GM11168 (cell line): ENCODE results near the gene SPG7.

Experiments used
- in situ Hi-C: fragments of 300-500 bp; cut with MboI; formaldehyde crosslinking; loops from one replicate; pipeline ENCODE4 v1.12.0; 2022; ENCODE audit warnings: low sequenced_read_pairs; ENCODE audit not compliant: unreplicated experiment

Gene SPG7

DNA sequence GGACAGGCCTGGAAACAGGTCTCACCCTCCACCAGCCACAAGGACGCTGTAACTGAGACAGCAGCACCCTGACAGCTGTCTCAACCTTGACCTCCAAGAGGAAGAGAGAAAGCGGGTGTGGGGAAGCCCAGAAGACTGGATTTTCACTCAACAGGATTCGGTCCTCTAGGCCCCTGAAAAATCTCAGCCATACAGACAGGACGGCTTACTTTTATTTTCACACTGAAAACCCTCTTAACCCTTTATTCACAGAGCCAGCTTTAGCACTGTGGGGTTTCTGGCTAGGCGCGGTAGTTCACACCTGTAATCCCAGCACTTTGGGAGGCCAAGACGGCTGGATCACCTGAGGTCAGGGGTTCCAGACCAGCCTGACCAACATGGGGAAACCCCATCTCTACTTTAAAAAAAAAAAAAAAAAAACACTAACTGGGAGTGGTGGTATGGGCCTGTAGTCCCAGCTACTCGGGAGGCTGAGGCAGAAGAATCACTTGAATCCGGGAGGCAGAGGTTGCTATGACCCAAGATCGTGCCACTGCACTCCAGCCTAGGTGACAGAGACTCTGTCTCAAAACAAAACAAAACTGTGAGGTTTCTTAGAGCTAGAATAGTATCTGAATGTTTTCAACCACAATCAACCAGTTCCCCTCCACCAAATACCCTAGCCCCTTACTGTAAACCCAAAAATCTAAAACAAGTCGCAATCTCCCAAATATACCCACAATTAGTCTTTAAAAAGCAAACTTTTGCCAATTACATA lies 23.1 kb upstream of the SPG7 start:
- in situ Hi-C loops, result loop anchor here (5.0 to 10.0 kb wide), 2 partner anchors 38 to 150 kb away; no protein-coding TSS in a partner anchor

DNA sequence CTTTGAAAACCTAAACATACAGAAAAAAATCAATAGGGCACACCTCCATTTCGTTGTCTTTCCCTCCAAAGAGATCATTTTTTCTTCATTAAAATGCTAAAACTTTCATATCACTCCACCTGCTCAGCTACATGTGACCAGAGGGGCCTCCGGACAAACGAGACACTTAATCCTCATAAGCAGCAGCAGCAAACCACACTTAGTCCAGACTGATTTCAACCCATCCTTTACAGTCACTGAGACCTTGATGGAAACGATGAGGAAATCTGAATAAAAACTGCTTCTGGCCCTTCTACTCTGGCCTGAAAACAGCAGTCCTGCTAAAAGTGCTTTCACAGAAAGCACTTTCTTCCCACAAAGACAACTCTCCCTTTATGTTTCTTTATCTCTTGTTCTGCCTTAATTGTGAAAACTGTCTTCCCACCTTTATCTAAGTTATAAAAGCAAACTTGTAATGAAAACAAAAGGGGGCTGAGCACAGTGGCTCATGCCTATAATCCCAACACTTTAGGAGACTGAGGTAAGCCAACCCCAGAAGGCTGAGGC lies 22.4 kb upstream of the SPG7 start:
- in situ Hi-C loops, result loop anchor here (10.0 kb wide), 1 partner anchor 151 kb away; no protein-coding TSS in a partner anchor

- in situ Hi-C loops, result loop anchor here (10.0 kb wide), 1 partner anchor 154 kb away; no protein-coding TSS in a partner anchor
Observed at GRCh38 chr16:89489040-89489897, 18.9 kb upstream of the SPG7 start.

DNA sequence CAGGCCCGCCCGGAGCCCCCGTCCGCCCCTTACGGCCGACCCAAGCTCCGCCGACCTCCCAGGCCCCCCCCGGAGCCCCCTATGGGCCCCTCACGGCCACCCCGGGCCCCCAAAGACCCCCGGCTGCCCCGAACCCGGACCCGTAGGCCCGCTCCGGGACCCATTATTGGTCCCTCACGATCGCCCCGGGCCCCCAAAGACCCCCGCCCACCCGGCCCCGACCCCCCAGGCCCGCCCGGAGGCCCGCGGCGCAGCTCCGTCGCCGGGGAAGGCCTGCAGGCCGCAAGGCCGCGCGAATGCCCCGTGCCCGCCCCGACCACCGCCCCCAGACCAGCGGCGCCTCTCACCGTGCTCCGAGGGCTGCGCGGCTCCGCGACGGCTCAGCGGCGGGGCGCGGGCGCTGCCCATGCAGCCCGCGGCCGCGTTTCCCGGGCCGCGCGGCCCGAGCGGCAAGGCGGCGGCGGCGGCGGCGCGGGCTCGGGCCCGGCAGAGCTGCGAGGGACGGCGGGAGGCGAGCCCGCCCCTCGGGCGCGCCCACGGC lies 18.2 kb upstream of the SPG7 start:
- in situ Hi-C loops, result loop anchor here (10.0 kb wide), 2 partner anchors 155 to 175 kb away; no protein-coding TSS in a partner anchor

DNA sequence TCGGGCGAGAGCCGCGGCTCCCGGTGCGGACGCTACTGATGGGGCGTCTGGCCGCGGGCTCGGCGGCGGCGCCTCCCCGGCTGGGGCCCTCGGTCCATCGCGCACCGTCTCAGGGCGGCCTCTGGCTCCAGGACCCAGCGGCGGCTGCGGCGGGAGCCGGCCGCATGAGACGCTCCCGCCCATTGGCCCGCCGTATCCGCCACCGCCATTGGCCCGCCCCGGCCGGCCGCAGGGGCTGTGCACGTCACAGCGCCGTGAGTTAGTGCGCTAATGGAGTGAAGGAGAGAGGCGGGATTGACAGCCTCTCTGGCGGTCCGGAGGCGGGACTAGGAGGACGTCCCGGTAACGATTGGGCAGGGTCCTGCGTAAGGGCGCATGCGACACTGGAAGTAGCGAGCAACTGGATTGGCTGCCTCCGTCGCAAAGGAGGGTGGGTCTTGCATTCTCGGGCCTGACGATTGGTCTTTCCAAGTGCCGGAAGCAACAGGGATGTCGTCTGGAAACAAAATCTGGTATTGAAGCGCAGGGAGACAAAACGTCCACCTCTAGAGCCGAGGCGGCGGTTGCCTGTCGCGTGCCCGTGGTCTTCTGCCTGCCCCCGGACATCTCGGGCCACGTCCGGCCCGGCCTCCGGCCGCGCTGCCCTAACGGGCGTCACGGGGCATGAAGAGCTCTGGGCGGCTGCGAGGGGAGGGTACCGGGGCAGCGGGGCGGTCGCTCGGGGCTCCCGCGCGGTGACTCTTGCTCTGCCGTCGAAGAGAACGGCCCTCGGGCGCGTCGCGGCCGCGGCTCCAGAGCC lies 17.6 kb upstream of the SPG7 start, which contains the start of gene ANKRD11:
ANKRD11 (minus strand) TSS at position 123 of the 799 bp plus-strand sequence. CDS start 173,542 bp downstream, outside the sequence.
- in situ Hi-C loops, result loop anchor here (10.0 kb wide), 1 partner anchor 176 kb away; no protein-coding TSS in a partner anchor

DNA sequence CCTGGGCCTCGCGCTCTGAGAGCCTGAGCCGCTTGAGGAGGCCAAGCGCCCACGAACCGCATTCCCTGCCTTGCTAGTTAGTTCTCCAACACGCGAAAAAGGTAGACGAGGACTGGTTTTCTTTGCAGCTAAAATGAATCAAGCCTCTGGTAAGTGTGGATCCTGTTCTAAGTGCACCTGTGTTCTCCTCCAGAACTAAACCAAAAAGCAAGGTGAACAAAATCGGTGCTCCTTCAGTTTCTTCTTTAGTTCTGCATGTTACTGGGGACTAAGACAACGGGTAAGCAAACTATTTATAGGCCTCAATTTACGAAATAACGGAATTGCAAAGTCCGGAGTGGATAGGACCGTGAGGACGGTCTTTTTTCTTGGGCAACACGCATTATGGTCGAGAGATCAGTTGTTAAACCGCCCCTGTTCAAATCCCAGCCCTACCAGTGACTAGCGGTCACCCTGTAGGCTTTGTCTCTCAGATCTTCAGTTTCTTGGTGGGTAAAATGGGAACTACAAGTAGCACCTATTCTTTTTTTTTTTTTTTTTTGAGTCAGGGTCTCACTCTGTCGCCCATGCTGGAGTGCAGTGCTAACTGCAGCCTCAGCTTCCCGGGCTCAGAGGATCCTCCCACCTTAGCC lies 16.8 kb upstream of the SPG7 start:
- in situ Hi-C loops, result loop anchor here (10.0 kb wide), 1 partner anchor 177 kb away; no protein-coding TSS in a partner anchor

- in situ Hi-C loops, result loop anchor here (10.0 kb wide), 1 partner anchor 177 kb away; no protein-coding TSS in a partner anchor
Observed at GRCh38 chr16:89491974-89492687, 16.1 kb upstream of the SPG7 start.

DNA sequence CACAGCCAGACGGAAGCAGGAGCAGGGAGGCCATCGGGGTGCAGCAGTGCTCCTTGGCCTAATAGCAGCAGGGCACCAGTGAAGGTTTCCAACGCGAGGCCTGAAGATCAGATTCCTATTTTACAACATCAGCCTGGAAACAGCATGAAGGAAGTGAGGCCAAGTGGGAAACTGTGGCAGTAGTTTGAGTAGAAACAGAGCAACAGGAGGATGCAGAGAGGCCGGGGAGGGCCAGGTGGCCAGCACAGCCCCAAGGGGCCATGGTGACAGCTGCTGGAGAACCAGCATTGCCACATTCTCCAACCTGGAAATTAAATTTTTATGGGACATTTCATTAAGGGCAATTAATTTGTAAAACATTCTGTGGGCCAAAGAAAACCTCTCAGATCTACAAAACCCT lies 14.4 kb upstream of the SPG7 start:
- in situ Hi-C loops, result loop anchor here (10.0 kb wide), 1 partner anchor 179 kb away; no protein-coding TSS in a partner anchor

- in situ Hi-C loops, result loop anchor here (10.0 kb wide), 1 partner anchor 180 kb away; no protein-coding TSS in a partner anchor
Observed at GRCh38 chr16:89495121-89495520, 13.1 kb upstream of the SPG7 start.

DNA sequence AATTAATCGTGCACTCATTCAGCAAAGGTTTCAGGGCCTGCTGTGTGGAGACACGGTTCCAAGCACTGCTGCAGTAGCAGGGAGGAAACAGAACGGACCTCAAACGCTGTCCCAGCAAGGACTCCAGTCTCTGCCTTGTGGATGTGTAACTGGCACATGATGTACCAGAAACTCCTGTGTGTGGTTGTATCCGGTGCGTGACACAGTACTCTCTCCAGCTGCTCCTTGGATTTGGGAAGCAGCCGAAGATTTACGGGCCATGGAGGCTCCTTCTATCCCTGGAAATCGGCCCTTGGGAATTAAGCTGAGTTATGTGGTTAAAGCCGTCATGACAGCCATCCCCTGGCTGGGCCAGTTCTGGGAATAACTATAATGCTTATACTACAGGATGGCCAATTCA lies 9.4 kb upstream of the SPG7 start:
- in situ Hi-C loops, result loop anchor here (10.0 kb wide), 1 partner anchor 184 kb away; no protein-coding TSS in a partner anchor

- in situ Hi-C loops, result loop anchor here (10.0 kb wide), 1 partner anchor 185 kb away; no protein-coding TSS in a partner anchor
Observed at GRCh38 chr16:89499767-89500166, 8.4 kb upstream of the SPG7 start.

GRCh38 chr16:89502081-89502843 lies 5.9 kb upstream of the SPG7 start:
- in situ Hi-C loops, result no loop called here

DNA sequence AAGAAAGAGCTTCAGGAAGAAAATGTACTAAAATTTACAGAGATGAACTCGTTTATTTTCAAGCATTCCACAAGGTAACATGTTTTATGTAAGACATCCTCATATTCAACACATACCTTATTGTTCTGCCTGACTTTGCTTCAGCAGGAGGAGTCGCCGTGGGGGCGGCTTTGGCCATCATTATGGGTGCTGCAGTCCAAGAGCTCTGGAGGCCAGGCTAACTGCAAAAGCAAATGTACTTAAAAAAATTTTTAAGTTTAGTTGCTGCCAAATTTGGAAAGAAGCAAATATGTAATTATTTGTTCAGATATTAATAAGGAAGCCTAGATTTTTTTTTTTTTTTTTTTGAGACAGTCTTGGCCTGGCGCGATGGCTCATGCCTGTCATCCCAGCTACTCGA lies 4.1 kb upstream of the SPG7 start:
- in situ Hi-C loops, result no loop called here

DNA sequence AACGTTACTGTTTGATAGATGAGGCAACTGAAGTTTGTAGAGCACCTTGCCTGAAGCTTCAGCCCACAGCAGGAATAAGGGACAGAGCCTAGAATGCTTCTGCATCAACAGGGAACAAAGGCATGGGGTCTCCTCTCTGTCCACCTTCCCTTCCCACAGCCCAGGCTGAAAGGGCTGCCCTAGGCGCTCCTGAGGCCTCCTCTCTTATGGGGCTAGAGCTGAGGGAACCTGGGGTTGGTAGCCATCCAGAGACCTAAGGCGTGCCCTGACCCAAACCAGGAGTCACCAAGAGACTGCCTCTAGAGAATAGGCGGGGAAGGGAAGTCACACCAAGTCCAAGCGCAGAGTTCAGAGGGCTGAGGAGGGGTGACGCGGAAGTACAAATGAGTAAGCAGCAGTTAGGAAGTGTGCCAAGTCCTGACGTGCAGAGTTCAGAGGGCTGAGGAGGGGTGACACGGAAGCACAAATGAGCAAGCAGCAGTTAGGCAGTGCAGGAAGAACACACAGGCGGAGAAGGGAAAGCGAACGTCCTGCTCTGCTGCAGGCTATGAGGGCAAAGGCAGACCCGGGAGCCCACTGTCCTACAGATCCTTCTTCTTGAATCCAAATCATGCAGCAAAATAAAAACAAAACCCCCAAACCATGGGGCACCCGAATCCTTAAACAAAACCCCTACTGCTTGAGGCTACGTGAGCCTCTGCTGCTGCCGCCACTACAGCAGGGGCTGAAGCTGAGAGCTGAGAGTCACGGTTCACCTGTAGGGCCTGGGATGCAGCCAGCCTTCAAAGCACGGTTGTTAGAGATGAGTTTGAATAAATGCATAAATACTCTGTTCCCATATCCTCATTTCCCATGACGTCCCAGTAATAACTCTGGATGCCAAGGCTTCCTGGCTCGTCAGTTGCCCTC lies 2.7 kb upstream of the SPG7 start:
- in situ Hi-C loops, result no loop called here

DNA sequence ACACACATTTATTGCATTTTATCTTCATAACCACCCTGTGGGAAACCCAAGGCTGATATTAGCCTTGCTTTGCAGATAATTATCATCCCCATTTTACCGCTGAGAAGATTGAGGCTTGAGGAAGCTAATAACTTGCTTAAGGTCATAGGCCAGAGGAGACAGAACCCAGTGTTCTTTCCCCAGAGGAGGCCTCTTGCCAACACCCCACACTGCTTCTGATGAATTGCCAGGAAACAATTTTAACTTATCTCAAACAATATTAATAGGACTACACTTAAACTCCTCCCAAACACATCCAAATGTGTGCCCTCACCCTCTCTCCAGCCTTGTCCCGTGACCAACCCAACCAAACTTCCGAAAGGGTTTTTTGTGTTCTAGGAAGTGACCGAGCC lies 2.1 kb upstream of the SPG7 start:
- in situ Hi-C loops, result no loop called here

DNA sequence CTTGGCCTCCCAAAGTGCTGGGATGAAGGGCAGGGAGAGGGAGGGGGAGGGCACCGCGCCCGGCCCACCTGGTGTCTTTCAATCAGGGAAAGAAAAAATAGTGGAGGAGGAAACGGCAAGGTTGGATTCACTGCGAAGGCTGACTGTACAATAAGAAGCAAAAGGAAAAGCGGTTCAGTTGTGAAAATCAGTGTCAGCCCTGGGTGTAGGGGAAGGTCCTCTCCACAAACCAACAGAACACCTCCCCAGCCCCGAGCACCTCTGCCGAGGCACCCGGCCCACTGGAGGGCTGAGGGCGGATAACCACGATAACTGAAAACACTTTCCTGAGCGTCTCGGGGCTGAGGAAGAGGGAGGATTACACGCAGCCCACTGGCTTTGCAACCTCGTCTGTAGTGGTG lies 1.4 kb upstream of the SPG7 start:
- in situ Hi-C loops, result no loop called here
